Astrocyte (in vitro differentiated cells and primary cell): ENCODE measurements around the gene MYOZ2. TPM values are rescaled to one million over a fixed set of nuclear protein-coding genes. Genes with fewer than 3 reads are reported as not detected.

Source experiments
- DNase-seq: peaks from one replicate; pipeline ENCODE4 v3.0.0-alpha.2; 2010; ENCODE audit warnings: low read depth
- FAIRE-seq: peaks from 2 replicates; lab custom pipeline; 2011; peaks lifted over from hg19 to GRCh38; lab: Jason Lieb, UNC
- H2AFZ ChIP-seq: 2 replicates; pipeline ENCODE4 v1.6.0; 2012; ENCODE audit warnings: low read depth, low read length, inconsistent platforms
- H3K27ac ChIP-seq: 2 replicates; pipeline ENCODE4 v1.5.1; 2011; ENCODE audit warnings: low read depth, low read length, inconsistent platforms
- H3K27me3 ChIP-seq: 2 replicates; pipeline ENCODE4 v1.6.0; 2011; ENCODE audit warnings: low read length, inconsistent platforms; ENCODE audit not compliant: insufficient read depth
- H3K36me3 ChIP-seq: 2 replicates; pipeline ENCODE4 v1.5.1; 2011; ENCODE audit warnings: low read length, inconsistent platforms; ENCODE audit not compliant: insufficient read depth
- H3K4me1 ChIP-seq: 2 replicates; pipeline ENCODE4 v1.5.1; 2011; ENCODE audit warnings: low read length, inconsistent platforms; ENCODE audit not compliant: insufficient read depth
- H3K4me2 ChIP-seq: 2 replicates; pipeline ENCODE4 v1.6.0; 2012; ENCODE audit warnings: low read length, inconsistent platforms
- H3K4me3 ChIP-seq: 2 replicates; pipeline ENCODE4 v1.5.1; 2011; ENCODE audit warnings: low read depth, mild to moderate bottlenecking, low read length, inconsistent platforms; ENCODE audit not compliant: insufficient read depth
- H3K79me2 ChIP-seq: 2 replicates; pipeline ENCODE4 v1.6.0; 2012; ENCODE audit warnings: mild to moderate bottlenecking, low read length, inconsistent platforms; ENCODE audit not compliant: insufficient read depth
- H3K9ac ChIP-seq: 2 replicates; pipeline ENCODE4 v1.6.0; 2012; ENCODE audit warnings: mild to moderate bottlenecking, low read length, inconsistent platforms
- H3K9me3 ChIP-seq: 2 replicates; pipeline ENCODE4 v1.5.1; 2012; ENCODE audit warnings: low read depth, mild to moderate bottlenecking, low read length, inconsistent platforms; ENCODE audit not compliant: insufficient read depth
- H4K20me1 ChIP-seq: 2 replicates; pipeline ENCODE4 v1.6.0; 2012; ENCODE audit warnings: low read length, inconsistent platforms; ENCODE audit not compliant: insufficient read depth
- H3K27ac Mint-ChIP-seq: one replicate; pipeline ENCODE4 v1.8.0; 2021; ENCODE audit warnings: mild to moderate bottlenecking, mixed read lengths; ENCODE audit not compliant: unreplicated experiment
- H3K27me3 Mint-ChIP-seq: one replicate; pipeline ENCODE4 v1.8.0; 2021; ENCODE audit warnings: low read depth, mixed read lengths; ENCODE audit not compliant: unreplicated experiment
- H3K36me3 Mint-ChIP-seq: one replicate; pipeline ENCODE4 v1.8.0; 2021; ENCODE audit warnings: low read depth, mixed read lengths; ENCODE audit not compliant: unreplicated experiment
- H3K4me1 Mint-ChIP-seq: one replicate; pipeline ENCODE4 v1.8.0; 2021; ENCODE audit warnings: low read depth, mixed read lengths; ENCODE audit not compliant: unreplicated experiment
- H3K4me3 Mint-ChIP-seq: one replicate; pipeline ENCODE4 v1.8.0; 2021; ENCODE audit warnings: mild to moderate bottlenecking, moderate library complexity, mixed read lengths; ENCODE audit not compliant: unreplicated experiment
- H3K9me3 Mint-ChIP-seq: one replicate; pipeline ENCODE4 v1.8.0; 2021; ENCODE audit warnings: mild to moderate bottlenecking, mixed read lengths; ENCODE audit not compliant: unreplicated experiment
- CTCF ChIP-seq: IDR thresholded peaks from 2 replicates; pipeline ENCODE4 v1.5.1; 2011; ENCODE audit warnings: low read depth, mild to moderate bottlenecking, inconsistent platforms, low read length, moderate library complexity; ENCODE audit not compliant: insufficient read depth
- EZH2 ChIP-seq: IDR thresholded peaks from 2 replicates; pipeline ENCODE4 v1.6.1; 2012; ENCODE audit warnings: mild to moderate bottlenecking, low read length, inconsistent platforms; ENCODE audit not compliant: insufficient read depth
- total RNA-seq: library from RNA; stranded (reverse); gene quantifications from 2 replicates; pipeline ENCODE4 v1.2.1, GENCODE V29; 2021

MYOZ2 gene
- total RNA-seq, 1 donor from 2014 or later, result 1.1 TPM

- peaks cover 11% of the 10 kb centered on the region for H3K4me1 ChIP-seq
- Mint-ChIP-seq H3K4me3 (no peak overlapping the region), H3K27ac (peak overlapping the region; percentile 80), H3K36me3 (no peaks in the 10 kb centered on the region), H3K27me3 (no peaks in the 10 kb centered on the region), H3K4me1 (peaks cover 8% of the 10 kb centered on the region), H3K9me3 (no peaks in the 10 kb centered on the region)
- DNase-seq (peak; percentile 94), FAIRE-seq (peak; percentile 93)
- no peak for TF ChIP-seq EZH2
- TF ChIP-seq CTCF, result no peak
- H4K20me1 ChIP-seq, result no peaks in the 10 kb centered on the region
- H3K4me2 ChIP-seq, result peak overlapping the region; percentile 48
- H3K9me3 ChIP-seq, result no peaks in the 10 kb centered on the region
- no peaks in the 10 kb centered on the region for H3K79me2 ChIP-seq
- H3K4me3 ChIP-seq, result no peak overlapping the region
- H3K27me3 ChIP-seq, result no peaks in the 10 kb centered on the region
- H2AFZ ChIP-seq, result peak overlapping the region; percentile 44
- peak overlapping the region; percentile 68 for H3K27ac ChIP-seq
- H3K9ac ChIP-seq, result no peak overlapping the region
- no peaks in the 10 kb centered on the region for H3K36me3 ChIP-seq
Measured at GRCh38 chr4:119113033-119113655, 22.5 kb upstream of the MYOZ2 start.

GRCh38 chr4:119116021-119116420 is 19.6 kb upstream of the MYOZ2 start:
- no peaks in the 10 kb centered on the region for H3K36me3 Mint-ChIP-seq
- H3K27me3 Mint-ChIP-seq, result no peaks in the 10 kb centered on the region
- H3K4me1 ChIP-seq, result peaks cover 11% of the 10 kb centered on the region
- DNase-seq (no peak), FAIRE-seq (peak; percentile 26)
- no peaks in the 10 kb centered on the region for H3K9me3 Mint-ChIP-seq
- no peaks in the 10 kb centered on the region for H3K79me2 ChIP-seq
- no peak overlapping the region for H3K27ac ChIP-seq
- H3K27me3 ChIP-seq, result no peaks in the 10 kb centered on the region
- no peak overlapping the region for H3K4me3 Mint-ChIP-seq
- H3K9ac ChIP-seq, result no peak overlapping the region
- no peak overlapping the region for H3K4me2 ChIP-seq
- no peak overlapping the region for H3K27ac Mint-ChIP-seq
- no peak overlapping the region for H2AFZ ChIP-seq
- TF ChIP-seq EZH2, result no peak
- TF ChIP-seq CTCF, result no peak
- H3K36me3 ChIP-seq, result no peaks in the 10 kb centered on the region
- peaks cover 12% of the 10 kb centered on the region for H3K4me1 Mint-ChIP-seq
- no peaks in the 10 kb centered on the region for H3K9me3 ChIP-seq
- no peak overlapping the region for H3K4me3 ChIP-seq
- no peaks in the 10 kb centered on the region for H4K20me1 ChIP-seq
